ENCODE results near the gene ARMC7.

DNA sequence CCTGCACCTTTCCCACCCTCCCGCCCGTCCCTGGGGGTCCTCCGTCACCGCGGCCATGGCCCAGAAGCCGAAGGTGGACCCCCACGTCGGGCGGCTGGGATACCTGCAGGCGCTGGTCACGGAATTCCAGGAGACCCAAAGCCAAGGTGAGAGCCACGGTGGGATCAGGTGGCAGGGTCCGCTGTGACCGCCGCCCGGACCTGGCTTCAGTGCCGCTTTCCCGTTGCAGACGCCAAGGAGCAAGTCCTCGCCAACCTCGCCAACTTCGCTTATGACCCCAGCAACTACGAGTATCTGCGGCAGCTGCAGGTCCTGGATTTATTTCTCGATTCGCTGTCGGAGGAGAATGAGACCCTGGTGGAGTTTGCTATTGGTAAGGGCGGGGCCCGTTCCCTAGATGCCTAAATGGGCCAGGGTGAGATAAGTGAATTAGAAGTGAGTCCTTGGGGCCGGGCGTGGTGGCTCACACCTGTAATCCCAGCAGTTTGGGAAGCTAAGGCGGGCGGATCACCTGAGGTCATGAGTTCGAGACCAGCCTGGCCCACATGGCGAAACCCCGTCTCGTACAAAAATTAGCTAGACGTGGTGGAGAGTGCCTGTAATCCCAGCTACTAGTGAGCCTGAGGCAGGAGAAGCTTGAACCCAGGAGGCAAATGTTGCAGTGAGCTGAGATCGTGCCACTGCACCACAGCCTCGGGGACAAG, 617 bp downstream of the ARMC7 start:
- TF ChIP-seq CTCF (IDR thresholded peaks at IDR 0.05) (no peak), POLR2A (IDR thresholded peaks at IDR 0.05) (no peak)

Measured in sigmoid colon (tissue), 3 donors.